Psoas muscle (tissue), 8 donors: ENCODE results near the gene CLDN20. TPM values are rescaled to one million over a fixed set of nuclear protein-coding genes. Genes with fewer than 3 reads are reported as not detected.
"Not testable (repeated sequence)": the region's sequence is repeated elsewhere in the genome, so short reads cannot be mapped to it uniquely, and the experiment has no call there.

Source experiments
- ATAC-seq, 4 donors: fragments of 200-7000 bp; cut with Tn5 transposase; one replicate each; pipeline ENCODE4 v1.9.1; 2020; ENCODE audit warnings: moderate library complexity in 3 of 4, mild to moderate bottlenecking in 2 of 4
- DNase-seq, 2 donors: peaks; one replicate each; pipeline ENCODE4 v3.0.0-alpha.2; 2020
- H3K27ac ChIP-seq: fragments of 200-600 bp; one replicate; pipeline ENCODE4 v1.8.0; 2022
- H3K27me3 ChIP-seq, 3 donors: fragments of 200-600 bp in 1 of 3; one replicate each; pipeline versions ENCODE4 v1.6.1 to v1.8.0; 2013 to 2022; ENCODE audit warnings: low read length in 2 of 3, mild to moderate bottlenecking in 2 of 3, moderate library complexity in 1 of 3; ENCODE audit not compliant: insufficient read depth in 3 of 3
- H3K36me3 ChIP-seq, 2 donors: fragments of 200-600 bp in 1 of 2; one replicate each; pipeline versions ENCODE4 v1.6.1 to v1.8.0; 2013 to 2022; ENCODE audit warnings: low read depth in 1 of 2, mild to moderate bottlenecking in 1 of 2, moderate library complexity in 1 of 2; ENCODE audit not compliant: insufficient read depth in 1 of 2
- H3K4me1 ChIP-seq: fragments of 200-600 bp; one replicate; pipeline ENCODE4 v1.8.0; 2022
- H3K4me3 ChIP-seq: fragments of 200-600 bp; one replicate; pipeline ENCODE4 v1.8.0; 2022; ENCODE audit warnings: mild to moderate bottlenecking
- H3K9me3 ChIP-seq: fragments of 200-600 bp; one replicate; pipeline ENCODE4 v1.8.0; 2022
- WGBS, 3 donors: extraction: QIAGEN DNeasy Blood & Tissue Kit; methylation state at CpG; one replicate each; pipeline versions ENCODE4 v1.1.6 to v1.1.7; 2013; 5-methylcytosine and 5-hydroxymethylcytosine counted together
- intact Hi-C, 2 donors: fragments of 100-400 bp; cut with DNase I; formaldehyde crosslinking; loops; one replicate each; pipeline versions ENCODE4 v1.11.0 to v1.14.2; 2022
- polyA plus RNA-seq, 3 donors: library from polyadenylated mRNA; stranded (reverse); fragments of 200-250 nt; gene quantifications; one replicate each; pipeline ENCODE4 v1.2.3, GENCODE V29; 2013
- total RNA-seq, 4 donors: library from RNA; stranded (reverse); fragmentation: NEBNext Ultra II Directional in 2 of 4; extraction: Animal tissue kit (Norgen Biotek cat#: 25700) in 2 of 4; gene quantifications; one replicate each; pipeline versions ENCODE4 v1.2.1 to v1.2.4, GENCODE V29; 2021 to 2023
- TF ChIP-seq, protein P1 (sequence below): fragments of 200-600 bp; IDR thresholded peaks from one replicate; pipeline ENCODE4 v1.8.0; 2022; ENCODE audit warnings: antibody characterized with exemption
- donor health status: healthy with polysubstance abuse.
- donor health status: DM: no; HTN: no; CAD: no; lungs with moderate emphysema.
- donor health status: Bipolar disorder and iron deficiency.
- donor health status: healthy.
- donor health status: DM: yes; HTN: yes; CAD: no.
- donor health status: DM: no; HTN: no; CAD: no.
- donor health status: DM: no; HTN: no; CAD: no.
- donor health status: DM: yes; HTN: yes; CAD: no.

CLDN20 gene
- total and polyA plus RNA-seq, 7 donors: 0.05 TPM; not detected in 6

DNA sequence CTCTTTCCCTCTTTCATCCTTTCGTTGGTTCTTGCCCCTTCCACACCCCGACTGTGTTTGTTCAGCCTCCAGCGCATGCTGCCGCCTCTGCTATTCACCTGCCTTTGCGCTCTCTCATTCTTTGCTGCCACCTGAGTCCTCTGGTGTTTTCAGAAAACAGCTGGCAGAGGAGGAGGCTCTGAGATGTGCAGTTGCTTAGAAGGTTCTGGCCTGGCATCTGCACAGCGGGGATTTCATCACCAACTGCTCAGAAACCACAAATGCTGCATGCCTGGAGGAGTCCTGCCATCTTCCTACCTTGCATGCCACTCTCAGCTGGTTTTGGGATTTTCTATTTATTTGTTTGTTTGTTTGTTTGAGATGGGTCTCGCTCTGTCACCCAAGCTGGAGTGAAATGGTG, 39.2 kb upstream of the CLDN20 start:
- no peaks in the 10 kb centered on the region for H3K36me3 ChIP-seq
- H3K4me3 ChIP-seq: no peak overlapping the region
- H3K27ac ChIP-seq: no peak overlapping the region
- H3K27me3 ChIP-seq: no peaks in the 10 kb centered on the region
- intact Hi-C loops: no loop called here
- 91 to 94% (median 91%) methylated on average over 7 of the region's 7 CpGs for WGBS, 3 donors
- TF ChIP-seq, protein P1, sequence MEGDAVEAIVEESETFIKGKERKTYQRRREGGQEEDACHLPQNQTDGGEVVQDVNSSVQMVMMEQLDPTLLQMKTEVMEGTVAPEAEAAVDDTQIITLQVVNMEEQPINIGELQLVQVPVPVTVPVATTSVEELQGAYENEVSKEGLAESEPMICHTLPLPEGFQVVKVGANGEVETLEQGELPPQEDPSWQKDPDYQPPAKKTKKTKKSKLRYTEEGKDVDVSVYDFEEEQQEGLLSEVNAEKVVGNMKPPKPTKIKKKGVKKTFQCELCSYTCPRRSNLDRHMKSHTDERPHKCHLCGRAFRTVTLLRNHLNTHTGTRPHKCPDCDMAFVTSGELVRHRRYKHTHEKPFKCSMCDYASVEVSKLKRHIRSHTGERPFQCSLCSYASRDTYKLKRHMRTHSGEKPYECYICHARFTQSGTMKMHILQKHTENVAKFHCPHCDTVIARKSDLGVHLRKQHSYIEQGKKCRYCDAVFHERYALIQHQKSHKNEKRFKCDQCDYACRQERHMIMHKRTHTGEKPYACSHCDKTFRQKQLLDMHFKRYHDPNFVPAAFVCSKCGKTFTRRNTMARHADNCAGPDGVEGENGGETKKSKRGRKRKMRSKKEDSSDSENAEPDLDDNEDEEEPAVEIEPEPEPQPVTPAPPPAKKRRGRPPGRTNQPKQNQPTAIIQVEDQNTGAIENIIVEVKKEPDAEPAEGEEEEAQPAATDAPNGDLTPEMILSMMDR: no peak
- H3K4me1 ChIP-seq: no peaks in the 10 kb centered on the region
- ATAC-seq (no peak), DNase-seq (no peak)
- H3K9me3 ChIP-seq: no peaks in the 10 kb centered on the region

- H3K4me3 ChIP-seq: no peak overlapping the region
- no peaks in the 10 kb centered on the region for H3K27me3 ChIP-seq
- DNase-seq: no peak
- ATAC-seq: no peak
- TF ChIP-seq, protein P1: no peak
- no peaks in the 10 kb centered on the region for H3K9me3 ChIP-seq
- H3K36me3 ChIP-seq: no peaks in the 10 kb centered on the region
- intact Hi-C loops: no loop called here
- 90 to 96% (median 91%) methylated on average over 4 of the region's 4 CpGs for WGBS, 3 donors
- H3K27ac ChIP-seq: no peak overlapping the region
- H3K4me1 ChIP-seq: no peaks in the 10 kb centered on the region
Observed at GRCh38 chr6:155227046-155227445, 36.8 kb upstream of the CLDN20 start.

DNA sequence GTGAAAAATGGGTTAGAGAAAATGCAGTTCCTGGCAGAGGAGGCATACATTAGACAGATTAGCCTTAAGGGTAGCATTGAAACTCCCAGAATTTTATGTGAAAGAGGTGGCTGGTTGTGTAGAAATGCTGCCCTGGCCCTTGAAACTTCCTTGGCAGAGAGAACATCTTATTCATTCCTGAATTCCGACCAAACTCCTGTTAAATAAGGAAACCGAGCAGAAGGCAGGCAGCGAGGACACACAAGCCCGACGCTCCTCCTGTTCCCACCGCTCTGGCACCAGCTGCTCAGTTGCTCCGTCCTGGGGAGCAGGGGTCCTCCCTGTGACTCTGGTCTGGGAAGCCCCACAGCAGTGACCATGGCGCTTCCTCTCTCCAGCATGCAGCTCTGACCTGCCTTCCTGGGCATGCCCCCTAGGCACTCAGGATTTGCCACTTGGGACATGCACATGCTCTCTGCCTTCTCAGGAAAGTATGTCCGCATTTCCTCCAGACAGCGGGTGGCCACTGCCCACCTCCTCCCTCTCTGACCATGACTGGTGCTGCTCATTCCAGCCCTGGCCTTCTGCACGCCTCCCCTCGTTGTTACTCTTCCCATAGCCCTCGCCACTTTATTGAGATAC, 35.2 kb upstream of the CLDN20 start:
- Histone ChIP-seq H3K27me3 (no peaks in the 10 kb centered on the region), H3K36me3 (no peaks in the 10 kb centered on the region), H3K4me1 (no peaks in the 10 kb centered on the region), H3K9me3 (no peaks in the 10 kb centered on the region), H3K27ac (no peak overlapping the region), H3K4me3 (no peak overlapping the region)
- 54 to 59% (median 57%) methylated on average over 13 of the region's 13 CpGs for WGBS, 3 donors
- intact Hi-C loops: no loop called here
- TF ChIP-seq, protein P1: no peak
- ATAC-seq (peak in 1 of 4 donors; percentile 54), DNase-seq (no peak)

GRCh38 chr6:155230975-155231374, 32.8 kb upstream of the CLDN20 start:
- 61 to 72% (median 63%) methylated on average over 4 of the region's 4 CpGs for WGBS, 3 donors

GRCh38 chr6:155232848-155233247, 31.0 kb upstream of the CLDN20 start:
- no peak overlapping the region for H3K4me3 ChIP-seq
- 55 to 67% (median 64%) methylated on average over 6 of the region's 6 CpGs for WGBS, 3 donors
- TF ChIP-seq, protein P1: no peak
- DNase-seq: no peak
- no peaks in the 10 kb centered on the region for H3K4me1 ChIP-seq
- no peaks in the 10 kb centered on the region for H3K9me3 ChIP-seq
- intact Hi-C loops: loop anchor here in 1 of 2 donors (1.0 kb wide), 1 partner anchor 10 kb away; no protein-coding TSS in a partner anchor
- H3K36me3 ChIP-seq: no peaks in the 10 kb centered on the region
- no peaks in the 10 kb centered on the region for H3K27me3 ChIP-seq
- ATAC-seq: no peak
- no peak overlapping the region for H3K27ac ChIP-seq

More at GRCh38 chr6:155230975-155231374, 32.8 kb upstream of the CLDN20 start:
- DNase-seq, H3K4me1 ChIP-seq, H3K27ac ChIP-seq, H3K27me3 ChIP-seq, intact Hi-C loops, H3K36me3 ChIP-seq, H3K4me3 ChIP-seq, ATAC-seq, H3K9me3 ChIP-seq: not testable (repeated sequence)
